HG02973 (cell line): Measurements from ENCODE around the gene SECTM1.

Experiments used
- ATAC-seq: cut with Tn5 transposase; IDR thresholded peaks from one replicate; pipeline ENCODE4 v1.9.1; 2021; ENCODE audit warnings: moderate library complexity; ENCODE audit not compliant: unreplicated experiment

Gene SECTM1

GRCh38 chr17:82329683-82330321, 3.8 kb downstream of the SECTM1 start:
- no peak for ATAC-seq

- ATAC-seq: no peak
Observed at GRCh38 chr17:82328994-82329507, 4.5 kb downstream of the SECTM1 start.

DNA sequence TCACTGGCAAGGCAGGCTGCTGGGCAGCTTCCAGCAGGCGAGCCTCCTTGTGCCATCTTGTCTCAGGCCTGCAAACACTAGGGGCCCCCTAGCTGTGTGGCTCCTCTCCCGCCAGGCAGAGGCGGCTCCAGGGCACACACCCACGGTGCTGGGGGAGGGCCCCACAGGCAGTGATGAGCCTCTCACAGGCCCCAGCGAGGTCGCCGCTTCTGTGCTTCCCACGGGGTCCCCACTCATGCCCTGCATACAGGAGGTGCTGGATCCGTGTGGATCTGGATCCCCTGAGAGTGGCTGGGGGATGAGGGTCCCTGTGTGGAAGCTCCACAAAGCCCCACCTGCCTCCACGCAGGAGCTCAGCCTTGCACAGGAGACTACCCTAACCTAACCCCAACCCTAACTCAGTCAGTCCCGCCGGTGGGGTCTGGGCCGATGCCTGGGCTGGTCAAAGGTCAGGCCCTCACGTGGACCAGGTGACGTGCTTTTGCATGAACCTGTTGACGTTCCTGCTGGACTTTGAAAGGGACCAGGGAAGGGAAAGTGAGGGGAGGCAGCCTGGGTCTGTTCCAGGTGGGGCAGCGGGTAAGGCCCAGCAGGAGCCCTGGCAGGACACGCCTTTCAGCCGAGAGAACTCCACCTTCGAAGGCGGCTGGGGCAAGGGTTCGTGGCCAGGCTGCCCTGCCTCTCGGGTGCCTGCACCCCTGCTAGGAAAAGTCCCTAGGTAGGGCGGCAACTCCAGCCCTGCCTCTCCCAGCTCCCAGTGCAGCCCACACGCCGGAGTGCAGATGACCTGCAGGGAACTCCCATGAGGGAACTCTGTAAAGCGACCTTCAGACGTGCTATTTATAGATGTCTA, 5.2 kb downstream of the SECTM1 start:
- no peak for ATAC-seq

DNA sequence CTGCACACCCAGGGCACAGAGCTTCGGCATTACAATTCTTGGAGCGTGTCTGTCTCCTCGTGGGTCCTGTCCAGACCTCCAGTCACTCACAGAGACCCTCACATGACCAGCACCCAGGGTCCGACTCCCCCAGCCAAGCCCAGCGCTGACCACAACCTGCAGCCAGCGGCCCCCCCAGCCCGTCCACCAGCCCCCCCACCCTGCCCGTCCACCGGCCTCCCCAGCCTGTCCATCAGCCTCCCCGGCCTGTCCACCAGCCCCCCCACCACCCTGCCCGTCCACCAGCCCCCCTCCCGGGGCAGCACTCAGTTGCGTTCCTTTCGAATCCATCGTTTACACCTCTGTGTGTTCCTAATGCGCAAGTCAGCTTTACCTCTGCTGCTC, 5.8 kb downstream of the SECTM1 start:
- no peak for ATAC-seq

DNA sequence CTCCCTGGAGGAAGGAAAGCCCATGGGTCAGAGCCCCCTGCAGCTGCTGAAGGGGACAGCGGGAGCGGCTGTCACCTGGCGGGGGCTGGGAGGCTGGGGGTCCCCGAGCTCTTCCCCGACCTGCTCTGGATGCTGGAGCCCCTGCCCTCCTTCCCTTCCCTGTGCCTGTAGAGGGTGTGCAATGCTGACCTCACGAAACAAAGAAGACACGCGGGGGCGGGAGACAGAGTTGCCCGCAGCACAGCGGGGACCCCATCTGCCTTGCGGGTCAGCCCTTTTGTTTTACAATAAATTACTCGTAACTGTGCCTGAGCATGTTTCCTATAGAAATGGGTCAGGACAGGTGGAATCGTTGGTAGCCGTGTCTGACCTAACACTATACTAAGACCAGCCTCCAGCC, 6.3 kb downstream of the SECTM1 start:
- ATAC-seq: no peak

GRCh38 chr17:82325286-82326180, 8.0 kb downstream of the SECTM1 start:
- ATAC-seq: no peak

- ATAC-seq: no peak
Observed at GRCh38 chr17:82324566-82325285, 8.8 kb downstream of the SECTM1 start.

DNA sequence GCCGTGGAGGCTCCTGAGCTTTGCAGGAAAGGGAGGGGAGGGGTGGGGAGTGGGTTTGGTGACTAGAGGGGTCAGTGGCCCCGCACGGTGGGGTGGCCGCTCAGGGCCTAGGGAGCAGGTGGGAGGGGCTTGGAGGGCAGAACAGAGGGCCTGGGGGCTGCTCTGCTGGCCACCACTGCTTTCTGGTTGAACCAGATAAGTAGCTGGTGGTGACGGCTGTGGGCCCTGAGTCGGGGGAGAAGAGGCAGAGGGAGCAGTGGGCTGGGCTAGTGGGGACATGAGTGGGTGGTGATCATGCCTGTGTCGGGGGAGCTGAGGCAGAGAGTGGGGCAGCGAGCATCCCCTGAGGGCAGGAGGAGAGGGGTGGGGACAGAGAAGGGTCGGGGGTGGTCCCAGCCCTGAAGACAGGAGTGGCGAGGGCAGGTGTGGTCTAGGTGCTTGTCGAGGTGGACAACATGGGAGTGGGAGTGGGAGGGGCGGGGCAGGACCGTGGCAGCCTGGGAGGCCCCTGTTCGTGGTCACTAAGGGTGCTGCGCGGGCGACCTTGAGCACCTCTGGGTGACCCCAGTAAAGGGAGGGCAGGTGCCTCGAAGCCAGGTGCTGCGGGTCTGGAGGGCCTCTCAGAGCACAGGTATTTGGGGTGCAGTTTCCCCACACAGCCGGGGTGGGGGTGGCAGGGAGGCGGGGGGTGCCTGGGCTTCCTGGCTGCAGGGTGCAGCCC, 9.9 kb downstream of the SECTM1 start:
- ATAC-seq: no peak

GRCh38 chr17:82322526-82323453, 10.8 kb downstream of the SECTM1 start:
- ATAC-seq: no peak

GRCh38 chr17:82321947-82322466, 11.6 kb downstream of the SECTM1 start:
- ATAC-seq: no peak

DNA sequence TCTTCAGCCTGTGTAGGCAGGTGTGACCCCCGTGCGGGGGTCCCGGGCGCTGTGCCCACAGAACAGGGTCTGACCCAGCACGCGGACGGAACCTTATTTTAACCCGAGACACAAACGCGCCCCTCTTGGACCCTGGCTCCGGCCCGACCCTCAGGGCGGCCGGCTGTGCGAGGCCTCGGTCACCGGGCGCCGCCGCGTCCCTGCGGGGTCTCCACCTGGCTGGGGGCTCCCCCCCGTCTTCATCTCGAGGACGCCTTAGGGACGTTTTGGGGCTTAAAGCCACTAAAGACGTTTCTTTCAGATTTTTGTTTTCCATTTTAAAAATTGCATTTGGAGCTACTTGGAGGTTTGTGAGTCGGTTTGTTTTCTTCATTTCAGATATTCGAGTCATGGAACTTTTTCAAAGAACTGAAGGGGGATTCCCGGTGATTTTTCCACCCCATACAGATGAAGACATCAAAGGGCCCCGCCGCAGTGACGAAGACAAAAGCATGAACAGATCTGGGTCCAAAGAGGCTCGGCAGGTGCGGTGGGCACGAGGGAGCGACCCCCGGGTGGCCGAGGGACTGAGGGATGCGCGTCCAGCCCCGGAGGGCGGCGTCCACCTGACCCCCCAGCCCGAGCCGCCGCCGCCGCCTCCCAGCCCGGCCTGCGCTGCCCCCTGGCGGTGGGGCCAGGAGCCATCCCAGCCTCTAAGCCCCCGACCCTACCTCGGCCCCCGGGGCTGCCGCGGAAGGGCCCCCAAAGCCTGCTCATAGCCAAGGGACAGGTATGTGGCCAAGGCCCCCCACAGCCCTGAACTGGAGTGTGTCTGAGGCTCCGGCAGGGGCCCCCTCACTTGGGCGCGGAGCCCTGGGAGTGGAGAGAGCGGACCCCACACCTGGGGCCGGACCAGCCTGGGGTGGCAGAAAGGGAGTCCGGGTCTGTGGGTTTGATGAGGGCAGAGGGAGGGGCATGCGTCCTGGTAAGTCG, 12.3 kb downstream of the SECTM1 start:
- no peak for ATAC-seq

GRCh38 chr17:82320140-82320840, 13.3 kb downstream of the SECTM1 start:
- no peak for ATAC-seq

GRCh38 chr17:82319619-82320062, 13.9 kb downstream of the SECTM1 start:
- no peak for ATAC-seq

DNA sequence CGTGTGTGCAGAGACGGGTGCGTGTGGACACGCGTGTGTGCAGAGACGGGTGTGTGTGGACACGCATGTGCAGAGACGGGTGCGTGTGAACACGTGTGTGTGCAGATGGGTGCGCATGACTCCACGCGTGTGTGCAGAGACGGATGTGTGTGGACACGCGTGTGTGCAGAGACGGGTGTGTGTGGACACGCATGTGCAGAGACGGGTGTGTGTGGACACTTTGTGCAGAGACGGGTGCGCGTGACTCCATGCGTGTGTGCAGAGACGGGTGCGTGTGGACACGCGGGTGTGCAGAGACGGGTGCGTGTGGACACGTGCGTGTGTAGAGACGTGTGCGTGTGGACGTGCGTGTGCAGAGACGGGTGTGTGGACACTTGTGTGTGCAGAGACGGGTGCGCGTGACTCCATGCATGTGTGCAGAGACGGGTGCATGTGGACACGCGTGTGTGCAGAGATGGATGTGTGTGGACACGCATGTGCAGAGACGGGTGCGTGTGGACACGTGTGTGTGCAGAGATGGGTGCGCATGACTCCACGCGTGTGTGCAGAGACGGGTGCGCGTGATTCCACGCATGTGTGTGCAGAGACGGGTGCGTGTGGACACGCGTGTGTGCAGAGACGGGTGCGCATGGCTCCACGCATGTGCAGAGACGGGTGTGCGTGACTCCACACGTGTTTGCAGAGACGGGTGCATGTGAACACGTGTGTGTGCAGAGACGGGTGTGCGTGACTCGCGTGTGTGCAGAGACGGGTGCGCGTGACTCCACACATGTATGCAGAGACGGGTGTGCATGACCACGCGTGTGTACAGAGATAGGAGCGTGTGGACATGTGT, 14.6 kb downstream of the SECTM1 start:
- no peak for ATAC-seq

- ATAC-seq: no peak
Observed at GRCh38 chr17:82318169-82318498, 15.4 kb downstream of the SECTM1 start.
